GM19025 (cell line): ENCODE results near the gene CGNL1.

Experiments used
- ATAC-seq: cut with Tn5 transposase; IDR thresholded peaks from one replicate; pipeline ENCODE4 v1.9.1; 2021; ENCODE audit warnings: mild to moderate bottlenecking, low read depth, moderate library complexity; ENCODE audit not compliant: unreplicated experiment

The CGNL1 gene

DNA sequence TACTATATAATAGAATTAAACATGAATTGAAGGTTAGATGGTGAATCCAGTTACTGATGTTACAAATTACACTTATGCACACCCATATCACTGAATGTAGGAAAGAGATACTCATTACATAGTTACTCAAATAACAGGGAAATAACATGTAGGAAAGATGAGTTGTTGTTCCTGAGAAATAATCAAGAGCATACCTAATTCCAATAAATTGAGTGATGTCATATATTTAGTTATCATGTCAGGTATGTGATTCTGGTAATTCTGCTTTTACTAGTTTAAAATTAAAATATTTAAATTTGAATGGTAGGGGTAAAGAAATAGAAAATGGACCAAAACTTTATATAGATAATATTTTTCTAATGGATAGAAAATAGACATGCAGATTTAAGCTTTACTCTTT, 112.8 kb downstream of the CGNL1 start:
- ATAC-seq, result no peak

DNA sequence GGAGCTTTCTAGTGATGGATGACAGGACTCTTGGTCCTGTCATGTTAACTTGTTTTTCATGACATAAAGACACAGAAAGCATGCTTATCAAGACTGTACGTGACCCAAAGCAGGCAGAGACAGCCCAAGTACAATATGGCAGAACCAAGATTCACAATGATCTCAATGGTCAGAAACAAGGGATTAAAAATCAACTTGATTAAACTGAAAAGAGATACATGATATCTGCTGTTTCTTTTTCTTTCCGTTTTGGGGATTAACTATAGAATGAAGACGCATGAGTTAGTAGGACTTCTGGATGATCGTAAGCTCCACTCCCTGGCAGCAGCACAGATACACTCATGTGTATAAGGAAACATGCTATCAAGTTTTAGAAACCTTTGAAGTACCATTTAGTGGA, 117.0 kb downstream of the CGNL1 start:
- no peak for ATAC-seq

DNA sequence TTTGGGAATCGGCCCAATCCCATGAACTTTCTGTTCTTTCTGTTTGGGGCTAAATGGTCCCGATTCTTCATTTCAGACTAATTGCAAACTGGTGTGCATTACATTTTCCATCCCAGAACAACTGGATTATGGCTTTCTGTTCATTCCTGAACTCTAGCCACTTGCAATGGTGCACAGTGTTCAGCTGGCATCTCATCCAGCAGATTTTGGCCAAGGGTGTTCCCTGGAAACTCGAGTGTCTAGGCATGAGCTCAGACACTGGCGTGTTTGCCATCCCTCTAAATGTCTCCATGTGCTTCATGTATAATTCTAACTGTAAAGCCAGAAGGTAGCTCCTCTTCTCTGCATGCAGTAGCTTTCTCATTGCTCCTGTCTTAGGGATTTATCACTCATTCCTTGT, 118.3 kb downstream of the CGNL1 start:
- no peak for ATAC-seq

DNA sequence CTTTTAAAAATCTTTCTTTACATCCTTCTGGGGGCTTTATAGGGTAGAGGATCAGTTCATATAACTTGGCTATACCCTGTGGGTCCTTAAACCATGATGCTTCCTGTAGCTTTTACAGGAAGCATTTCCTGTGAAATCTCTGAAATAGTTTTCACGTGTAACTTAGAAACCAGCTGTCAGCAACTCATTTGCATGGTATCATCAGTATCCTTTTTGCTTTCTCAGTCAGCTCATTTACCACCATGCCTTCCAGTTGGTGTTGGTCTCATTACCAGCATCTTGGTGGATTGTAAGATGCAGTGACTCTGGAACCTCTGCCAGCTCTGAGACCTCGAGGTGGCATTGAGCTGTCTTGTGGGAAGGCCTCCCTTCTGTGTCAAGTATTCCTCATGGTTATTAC, 118.7 kb downstream of the CGNL1 start:
- ATAC-seq, result no peak

DNA sequence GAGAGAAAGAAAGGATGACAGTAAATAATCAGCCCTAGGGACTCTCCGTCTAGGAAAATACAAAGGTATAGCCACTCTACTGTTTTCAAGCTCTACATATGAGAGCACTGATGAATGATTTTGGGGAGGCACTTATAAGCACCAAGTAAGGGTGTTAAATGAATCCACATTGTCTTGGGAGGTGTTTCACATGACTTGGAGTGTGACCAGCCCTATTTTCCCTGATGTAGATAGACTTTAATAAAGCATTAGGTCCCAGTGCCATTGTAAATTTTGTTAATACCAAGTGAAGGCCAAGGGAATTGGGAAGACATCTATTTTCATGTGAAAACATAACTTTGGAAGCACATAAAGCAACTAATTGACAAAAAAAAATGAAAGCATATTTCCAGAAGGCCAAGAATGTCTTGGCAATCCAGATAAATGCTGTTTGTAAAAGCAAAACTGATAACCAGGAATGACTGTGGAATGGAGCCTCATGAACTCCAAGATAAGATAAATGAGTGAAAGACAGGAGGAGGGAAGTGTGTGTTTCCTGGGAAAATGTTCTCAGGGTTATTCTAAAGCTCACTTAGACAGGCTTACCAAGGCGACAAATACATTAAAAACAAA, 119.4 kb downstream of the CGNL1 start:
- no peak for ATAC-seq

DNA sequence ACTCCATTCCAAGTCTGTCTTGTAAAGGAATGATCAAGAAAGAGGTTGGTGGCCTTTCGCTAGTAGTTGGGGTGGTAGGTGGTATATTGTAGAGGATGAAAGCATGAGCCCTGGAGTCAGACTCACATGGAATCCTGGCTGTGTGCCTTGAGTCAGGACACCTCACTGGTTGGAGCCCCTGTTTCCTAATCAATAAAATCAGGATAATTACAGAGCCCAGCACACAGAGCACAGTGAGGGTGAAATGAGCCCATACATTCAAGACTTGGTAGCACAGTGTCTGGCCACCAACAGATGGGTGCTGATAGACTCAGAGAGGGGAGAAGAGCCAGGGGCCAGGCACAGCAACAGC, 120.3 kb downstream of the CGNL1 start:
- no peak for ATAC-seq

DNA sequence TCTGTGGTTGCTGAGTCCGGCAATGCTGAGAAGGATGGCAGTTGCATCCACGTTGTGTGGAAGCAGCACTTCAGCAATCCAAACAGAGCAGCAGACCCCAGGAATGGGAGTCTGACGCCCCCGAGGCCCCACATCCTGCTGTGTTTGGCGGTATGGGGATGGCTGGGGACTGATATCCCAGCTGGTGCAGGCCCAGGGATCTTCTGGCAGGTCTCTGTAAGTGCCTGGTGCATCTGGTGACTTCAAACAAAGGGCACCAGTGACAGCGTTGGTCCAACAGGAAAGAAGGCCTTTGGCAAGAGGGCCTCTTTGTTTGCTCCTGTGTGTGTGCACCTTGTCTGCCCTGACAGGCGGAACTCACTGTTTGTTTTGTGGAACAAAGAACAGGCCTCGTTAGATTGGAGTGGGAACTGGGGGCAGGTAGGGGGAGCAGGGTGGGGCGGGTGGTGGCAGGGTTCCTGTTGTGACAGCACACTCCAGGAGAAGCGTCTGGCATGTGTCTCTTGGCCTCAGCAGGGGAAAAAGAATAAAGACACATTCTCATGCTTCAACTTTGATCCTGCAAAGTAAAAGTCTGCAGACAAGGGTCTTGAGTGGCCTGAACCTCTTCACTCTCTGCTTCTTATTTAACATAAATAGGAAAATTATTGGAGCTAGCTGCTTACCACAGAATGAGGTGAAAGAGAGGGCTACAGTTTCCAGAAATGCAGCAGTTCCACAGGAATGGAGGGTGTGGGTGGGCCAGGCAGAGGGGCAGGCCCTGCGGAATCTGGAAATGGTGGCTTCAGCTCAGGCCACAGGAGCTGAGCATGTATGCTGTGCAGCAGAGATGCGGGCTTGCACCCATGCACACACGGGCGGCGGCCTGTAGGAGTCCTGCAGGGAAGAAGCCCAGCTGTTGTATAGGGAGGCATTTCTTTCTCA, 120.9 kb downstream of the CGNL1 start:
- no peak for ATAC-seq

DNA sequence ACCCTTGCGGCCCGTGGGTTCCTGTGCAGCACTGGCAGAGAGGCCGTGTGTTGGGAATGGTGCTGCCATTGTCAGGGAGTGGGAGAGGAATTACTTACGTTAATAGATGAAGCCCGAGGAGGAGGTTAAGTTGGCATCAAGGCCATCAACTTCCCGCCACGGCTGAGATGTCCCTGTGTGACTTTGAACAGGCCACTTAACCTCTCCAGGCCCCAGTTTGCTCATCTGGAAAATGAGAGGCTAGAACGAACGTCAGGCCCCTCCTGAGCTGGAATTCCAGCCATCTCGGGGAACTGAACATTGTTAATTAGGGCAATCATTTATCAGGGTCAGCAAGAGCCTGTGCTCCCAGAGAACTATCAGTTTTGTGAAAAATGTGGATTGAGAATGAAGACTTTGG, 124.0 kb downstream of the CGNL1 start:
- ATAC-seq, result no peak

DNA sequence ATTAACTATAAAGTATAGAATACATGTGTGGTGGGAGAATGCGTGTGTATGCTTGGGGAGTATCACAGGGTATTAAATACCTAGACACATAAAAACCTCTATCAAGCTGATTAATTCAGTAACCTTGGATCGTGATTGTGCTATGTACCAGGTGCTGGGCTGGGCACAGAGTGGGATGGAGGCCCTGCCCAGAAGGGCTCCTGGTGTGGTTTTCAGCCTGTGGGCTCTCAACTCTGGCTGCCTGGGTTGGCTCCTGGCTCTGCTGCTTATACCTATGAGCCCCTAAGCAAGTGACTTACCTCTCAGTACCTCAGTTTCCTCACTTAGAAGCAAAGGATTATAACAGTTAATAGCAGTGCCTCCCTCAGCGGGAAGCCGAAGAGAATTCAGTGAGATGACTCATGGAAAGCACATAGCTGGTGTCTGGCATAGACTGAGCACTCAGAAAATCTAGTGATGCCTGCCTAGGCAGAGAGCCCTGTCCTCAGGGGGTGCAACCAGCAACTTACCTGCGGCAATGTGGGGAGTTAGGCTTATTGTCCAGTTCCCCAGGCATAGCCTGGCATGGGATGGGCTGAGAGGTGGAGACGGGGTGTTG, 124.8 kb downstream of the CGNL1 start:
- no peak for ATAC-seq

DNA sequence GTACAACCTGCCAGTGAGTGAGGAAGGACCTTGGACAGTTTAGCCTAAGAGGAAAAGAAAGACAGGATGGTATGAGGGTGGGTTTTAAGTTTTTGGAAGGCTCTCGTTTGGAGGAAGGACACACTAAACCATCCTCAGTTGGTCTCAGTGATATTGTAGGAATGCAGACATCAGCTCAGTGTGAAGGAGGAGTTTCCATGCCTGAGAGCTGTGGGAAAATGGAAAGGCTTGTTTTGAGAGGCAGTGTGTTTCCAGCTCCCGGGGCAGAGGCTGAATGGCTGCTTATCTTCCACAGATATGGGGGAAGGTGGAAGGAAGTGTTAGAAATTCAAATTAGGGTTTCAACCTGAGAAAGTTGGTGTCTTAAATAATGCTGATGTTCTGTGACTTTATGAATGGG, 125.8 kb downstream of the CGNL1 start:
- ATAC-seq, result no peak

DNA sequence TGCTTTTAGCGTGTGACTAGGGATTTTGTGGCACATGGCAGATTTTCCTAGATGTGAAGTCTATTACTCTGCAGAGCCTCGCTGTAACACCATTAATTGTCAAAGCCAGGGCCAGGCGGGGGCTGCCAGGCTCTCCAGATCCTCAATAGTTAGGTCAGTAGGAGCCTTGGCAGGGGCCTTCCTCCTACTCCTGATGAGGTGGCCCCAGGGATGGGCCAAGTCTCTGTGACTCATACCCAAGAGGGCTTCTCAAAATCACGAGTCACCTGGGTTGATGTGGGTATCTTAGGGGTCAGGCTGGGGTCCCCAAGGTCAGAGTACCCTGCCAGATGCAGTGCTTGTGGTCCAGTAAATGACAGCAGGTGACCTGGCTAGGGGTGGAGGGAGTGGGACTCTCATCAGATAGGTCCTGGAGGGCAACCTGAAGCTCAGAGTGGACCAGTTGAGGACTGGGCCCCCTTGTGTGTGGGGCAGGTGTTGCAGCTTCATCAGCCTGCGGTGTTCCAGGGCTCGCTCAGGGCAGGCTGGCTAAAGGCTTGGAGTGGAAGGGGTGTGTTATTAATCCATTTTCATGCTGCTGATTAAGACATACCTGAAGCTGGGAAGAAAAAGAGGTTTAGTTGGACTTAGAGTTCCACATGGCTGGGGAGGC, 126.9 kb downstream of the CGNL1 start:
- ATAC-seq, result no peak

DNA sequence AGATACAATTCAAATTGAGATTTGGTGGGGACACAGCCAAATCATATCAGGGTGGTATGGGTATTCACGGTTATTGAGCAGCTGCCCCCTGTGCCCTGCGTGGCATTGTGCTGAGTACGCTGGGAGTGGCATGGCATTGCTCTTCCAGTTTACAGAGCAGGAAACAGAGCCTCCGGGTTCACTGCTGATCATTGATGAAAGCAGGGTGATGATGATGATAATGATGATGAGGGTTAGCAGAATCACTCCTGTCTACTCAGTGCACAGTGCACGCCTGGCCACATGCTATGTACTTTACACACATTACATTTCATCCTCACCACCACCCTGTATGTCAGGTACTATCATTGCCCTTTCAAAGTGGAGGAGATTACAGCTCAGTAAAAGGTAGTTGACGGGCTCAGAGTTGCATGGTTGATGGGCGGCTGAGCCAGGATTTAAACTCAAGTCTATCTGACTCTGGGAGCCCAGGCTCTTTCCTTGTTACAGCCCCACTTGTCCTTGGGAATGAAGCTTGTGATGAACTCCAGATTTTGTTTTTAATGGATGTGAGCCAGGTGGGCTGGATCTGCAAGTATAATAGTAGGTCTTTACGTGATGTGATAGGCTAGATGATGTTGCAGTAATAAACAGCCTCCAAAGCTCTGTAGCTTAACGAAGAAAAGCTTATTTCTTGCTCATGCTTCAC, 127.8 kb downstream of the CGNL1 start:
- no peak for ATAC-seq

DNA sequence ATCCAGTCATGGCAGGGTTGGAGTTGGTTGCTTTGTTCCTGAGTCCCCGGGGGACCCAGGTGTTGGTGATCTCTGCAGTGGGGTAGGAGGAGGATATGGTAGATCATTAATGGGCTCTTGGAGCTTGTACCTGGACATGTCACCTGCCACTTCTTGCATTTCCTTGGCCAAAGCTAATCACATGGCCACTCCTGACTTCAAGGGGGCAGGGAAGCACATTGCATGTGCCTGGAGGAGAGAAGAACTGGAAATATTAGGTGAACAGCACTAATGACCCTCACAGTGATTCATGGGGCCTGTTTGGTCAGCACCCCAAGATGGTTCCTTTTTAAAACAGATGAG, 128.3 kb downstream of the CGNL1 start:
- ATAC-seq, result no peak

DNA sequence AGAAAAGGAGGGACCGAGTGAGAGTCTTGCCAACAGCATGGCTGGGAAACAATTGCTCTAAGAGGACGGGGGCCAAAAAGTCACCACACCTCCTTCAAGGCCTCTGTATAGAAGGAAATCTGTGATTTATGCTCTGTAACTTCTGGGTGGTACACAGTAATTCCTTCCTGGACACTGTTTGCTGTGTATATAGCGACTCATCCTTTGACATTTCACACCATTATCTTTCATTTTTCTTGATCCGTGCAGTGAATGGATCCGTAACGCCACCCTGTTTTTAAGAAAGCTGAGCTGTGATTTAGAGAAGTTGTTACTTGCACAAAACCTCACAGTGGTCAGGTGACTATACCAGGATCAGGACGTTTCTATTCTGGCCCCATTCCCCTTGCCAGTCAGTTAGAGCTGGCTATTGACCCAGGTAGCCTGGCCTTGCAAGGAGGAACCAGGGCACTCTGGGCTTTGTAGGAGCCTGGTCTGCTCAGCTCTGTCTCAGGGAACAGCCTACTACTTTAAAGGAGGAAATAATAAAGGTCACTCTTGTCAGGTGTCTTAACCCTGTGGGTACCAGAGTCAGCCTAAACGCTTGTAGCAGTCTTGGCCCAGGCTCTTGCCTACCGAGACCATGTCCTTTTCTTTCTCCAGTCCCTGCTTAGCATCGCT, 128.9 kb downstream of the CGNL1 start:
- ATAC-seq, result no peak

DNA sequence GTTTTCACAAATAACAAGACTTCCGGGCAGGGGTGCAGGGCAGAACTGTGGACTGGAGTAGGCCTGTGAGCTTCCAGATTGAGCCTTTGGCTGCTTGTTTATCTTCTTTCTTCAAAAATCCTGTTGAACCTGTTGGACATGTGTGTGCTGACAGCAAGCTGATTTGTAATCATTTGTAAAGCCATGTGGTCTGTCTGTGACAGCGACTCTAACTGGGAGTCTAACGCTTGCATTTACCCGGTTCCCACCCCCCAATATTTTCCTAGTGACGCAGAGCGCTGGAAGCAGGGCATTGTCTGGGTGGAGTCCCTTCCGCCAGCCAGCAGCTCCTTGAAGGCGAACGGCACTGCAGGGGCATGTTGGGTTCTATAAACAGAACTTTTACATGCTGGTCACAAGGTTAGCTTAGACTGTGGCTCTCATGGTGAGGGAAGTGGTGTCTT, 129.7 kb downstream of the CGNL1 start:
- no peak for ATAC-seq

DNA sequence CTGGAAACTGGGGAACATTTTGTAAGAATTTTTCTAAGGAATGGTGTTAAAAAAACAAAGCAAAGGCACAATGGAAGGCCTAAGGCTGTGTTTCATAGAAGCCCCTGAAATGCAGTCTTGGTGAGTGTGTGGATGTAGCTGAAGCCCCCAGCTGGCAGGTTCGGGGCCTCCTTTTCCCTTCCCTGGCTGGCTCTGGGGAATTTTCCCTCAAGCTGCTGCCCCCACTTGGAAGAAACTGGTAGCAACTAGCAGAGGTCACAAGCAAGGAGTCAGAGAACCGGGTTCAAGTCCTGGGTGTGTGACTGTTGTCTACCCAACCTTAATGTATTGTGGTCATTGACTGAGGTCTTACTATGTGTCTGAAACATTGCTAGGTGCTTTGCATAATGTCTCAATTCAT, 130.1 kb downstream of the CGNL1 start:
- no peak for ATAC-seq

DNA sequence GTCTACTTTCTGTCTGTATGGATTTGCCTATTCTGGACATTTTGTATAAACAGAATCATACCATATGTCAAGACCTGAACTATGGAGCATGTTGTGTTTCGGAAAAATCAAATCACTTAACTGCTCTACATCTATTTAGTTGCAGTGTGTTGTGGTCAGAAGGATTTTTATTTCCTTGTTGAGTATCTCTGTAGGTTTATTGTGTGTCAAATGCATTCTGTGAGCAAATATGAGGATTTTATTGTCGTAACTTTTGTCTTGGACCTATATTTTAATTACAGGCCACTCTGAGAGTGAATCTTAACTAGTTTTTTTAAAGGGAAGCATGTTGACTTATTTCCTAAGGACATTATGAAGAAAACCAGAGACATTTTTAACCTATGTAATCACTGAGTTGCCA, 130.8 kb downstream of the CGNL1 start:
- ATAC-seq, result no peak

DNA sequence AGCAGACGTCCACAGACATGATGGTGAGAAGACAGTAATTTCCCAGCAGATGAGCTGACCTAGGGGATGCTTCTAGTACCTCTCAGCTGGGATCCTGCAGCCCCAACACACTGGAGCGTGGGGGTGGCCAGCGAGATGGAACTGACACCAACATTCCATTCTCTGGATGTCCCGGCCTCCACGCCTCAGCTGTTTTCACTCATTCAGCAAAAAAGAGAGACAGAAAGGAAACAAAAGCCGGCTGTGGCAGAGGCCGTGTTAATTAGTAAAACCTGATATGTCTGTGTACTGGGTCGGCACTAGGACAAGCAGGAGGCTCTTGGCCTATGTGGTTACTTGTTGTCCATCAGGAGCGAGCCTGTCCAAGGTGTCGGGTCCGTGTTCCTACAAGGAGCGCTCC, 132.8 kb downstream of the CGNL1 start:
- no peak for ATAC-seq

DNA sequence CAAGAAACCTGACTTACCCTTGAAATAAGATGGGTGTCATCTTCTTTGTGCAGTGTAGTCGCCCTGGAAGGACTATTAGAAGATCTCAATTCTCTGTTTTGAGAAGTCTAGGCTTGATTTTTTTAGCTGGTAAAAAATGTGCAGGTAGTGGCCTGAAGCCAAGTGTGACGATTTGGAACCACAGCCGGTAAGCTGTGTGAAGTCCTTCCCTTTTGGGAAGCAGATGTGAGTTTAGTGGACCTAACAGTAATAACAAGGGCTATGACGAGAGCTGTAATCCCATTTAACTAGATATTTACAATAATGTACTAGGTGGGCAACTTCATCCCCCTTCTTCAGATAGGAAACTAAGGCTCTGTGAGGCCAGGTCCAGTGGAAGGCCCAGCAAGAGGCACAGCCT, 133.7 kb downstream of the CGNL1 start:
- no peak for ATAC-seq

DNA sequence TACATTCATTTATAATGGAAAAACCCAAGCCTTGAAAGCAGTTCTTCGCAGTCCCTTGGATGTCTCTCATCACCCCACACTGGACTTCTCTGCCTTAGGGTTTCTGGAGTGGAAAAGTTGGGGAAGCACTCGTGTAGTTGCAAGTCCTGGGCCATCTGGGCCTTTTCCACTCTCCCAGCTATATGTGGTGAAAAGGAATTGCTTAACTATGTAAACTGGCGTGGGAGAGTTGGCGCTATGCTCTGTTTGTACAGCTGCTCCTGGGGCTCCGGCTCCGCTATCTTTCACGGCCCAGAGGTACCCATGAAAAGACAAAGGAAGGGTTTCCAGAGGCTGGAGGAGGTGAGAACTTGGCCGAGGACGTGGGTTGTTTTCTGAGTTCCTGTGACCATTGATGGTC, 134.3 kb downstream of the CGNL1 start:
- no peak for ATAC-seq
